GM19025 (cell line): ENCODE measurements around the gene CALN1.
A peak's percentile ranks its signal among the peaks of the same experiment; 100 is the strongest.
"Not testable (repeated sequence)": the region's sequence is repeated elsewhere in the genome, so short reads cannot be mapped to it uniquely, and the experiment has no call there.

Experiments
- ATAC-seq: cut with Tn5 transposase; IDR thresholded peaks from one replicate; pipeline ENCODE4 v1.9.1; 2021; ENCODE audit warnings: mild to moderate bottlenecking, low read depth, moderate library complexity; ENCODE audit not compliant: unreplicated experiment

CALN1 gene

GRCh38 chr7:72412121-72412618, at the start of gene CALN1:
Gene CALN1 (minus strand): TSS chr7:72412338.
- ATAC-seq = not testable (repeated sequence)

GRCh38 chr7:72453471-72453870, 41.3 kb upstream of the CALN1 start:
- ATAC-seq = no peak

- ATAC-seq = no peak
These were observed 35.5 kb upstream of the CALN1 start for GRCh38 chr7:72447465-72448204.

GRCh38 chr7:72446591-72447462, 34.7 kb upstream of the CALN1 start:
- no peak for ATAC-seq

GRCh38 chr7:72446131-72446530, 34.0 kb upstream of the CALN1 start:
- ATAC-seq = no peak

DNA sequence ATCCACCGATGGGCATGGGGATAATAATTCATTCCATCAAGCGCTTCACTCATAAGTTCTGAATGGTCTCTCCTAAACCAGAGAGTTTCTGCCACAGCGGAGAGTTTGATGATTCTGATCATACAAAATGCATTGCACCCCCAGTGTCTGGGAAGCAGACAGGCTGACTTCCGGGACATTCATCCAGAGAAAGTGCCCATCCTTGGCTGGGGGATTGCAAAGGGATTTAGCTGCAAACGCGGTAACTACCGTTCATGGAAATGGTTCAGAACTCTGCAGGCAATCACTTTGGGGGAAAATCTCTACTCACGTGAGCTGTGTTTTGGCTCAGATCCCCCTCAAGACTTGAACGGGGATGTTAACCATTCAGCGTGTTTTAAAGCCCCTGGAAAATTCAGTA, 33.4 kb upstream of the CALN1 start:
- no peak for ATAC-seq

GRCh38 chr7:72445075-72445474, 32.9 kb upstream of the CALN1 start:
- peak; percentile 56 for ATAC-seq

DNA sequence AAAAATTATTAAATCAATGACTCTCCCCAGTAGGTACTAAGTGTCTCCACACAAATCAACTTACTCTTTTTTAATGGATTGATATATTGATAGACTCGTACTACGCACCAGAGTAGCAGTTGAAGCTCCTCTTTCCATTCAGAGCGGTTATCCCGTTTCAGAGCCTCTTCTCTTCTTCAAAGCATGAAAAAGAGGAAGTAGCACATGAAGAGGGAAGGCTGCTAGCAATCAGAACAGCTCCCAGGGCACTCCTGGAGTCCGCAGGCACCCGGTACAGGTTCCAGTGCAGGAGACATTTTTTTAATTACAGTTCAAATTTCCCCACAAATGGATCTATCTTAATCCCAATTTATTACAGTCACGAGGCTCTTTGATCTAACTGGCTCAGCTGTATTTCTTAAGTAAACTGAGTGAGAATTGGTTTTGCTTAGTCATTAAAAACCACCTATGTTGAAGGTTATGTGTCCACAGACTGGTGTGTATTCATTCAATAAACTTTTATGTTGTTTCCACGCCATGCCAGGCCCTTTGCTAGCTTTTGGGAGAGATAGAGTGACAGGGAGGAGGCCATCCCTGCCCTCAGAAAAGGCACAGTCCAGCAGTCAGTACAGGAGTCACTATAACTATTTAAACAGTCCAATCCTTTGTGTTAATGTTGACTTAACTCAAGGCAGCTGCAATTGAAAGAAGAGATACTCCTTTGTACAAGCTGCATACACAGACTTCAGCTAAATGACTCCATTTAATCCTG, 32.1 kb upstream of the CALN1 start:
- no peak for ATAC-seq

DNA sequence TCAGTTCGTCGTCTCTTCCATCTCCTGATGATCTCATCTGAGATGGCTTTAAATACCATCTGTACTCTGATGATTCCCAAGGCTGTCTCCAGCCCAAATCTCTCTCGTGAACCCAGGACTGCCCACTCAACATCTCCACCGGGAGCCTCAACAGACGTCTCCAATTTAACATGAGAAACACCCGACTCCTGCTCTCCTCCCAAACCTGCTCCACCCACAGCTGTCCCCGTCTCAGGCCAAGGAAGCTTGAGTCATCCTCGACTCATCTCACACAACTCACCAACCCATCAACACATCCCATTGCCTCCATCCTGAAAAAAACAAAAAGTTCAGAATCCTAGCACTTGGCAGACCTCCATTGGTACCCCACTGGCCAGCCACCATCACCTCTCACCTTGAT, 29.7 kb upstream of the CALN1 start:
- no peak for ATAC-seq

DNA sequence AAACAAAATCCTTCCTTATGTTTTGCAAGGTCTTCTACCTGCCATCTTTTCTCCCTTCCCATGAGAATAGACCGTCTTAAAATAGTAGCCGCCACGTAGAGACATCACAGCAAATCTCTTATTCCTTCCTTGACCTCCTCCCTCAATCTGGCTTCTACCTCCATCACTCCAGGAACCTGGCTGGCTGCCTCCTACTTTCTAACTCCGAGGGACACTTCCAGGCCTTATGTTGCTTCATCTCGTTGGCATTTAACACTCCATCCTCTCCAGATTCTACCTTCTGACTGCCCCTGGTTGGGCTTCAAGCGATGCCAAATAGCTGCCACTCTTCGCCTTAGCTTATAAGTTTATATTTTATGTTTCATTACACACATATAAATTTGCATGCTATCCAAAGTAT, 26.4 kb upstream of the CALN1 start:
- ATAC-seq = no peak

DNA sequence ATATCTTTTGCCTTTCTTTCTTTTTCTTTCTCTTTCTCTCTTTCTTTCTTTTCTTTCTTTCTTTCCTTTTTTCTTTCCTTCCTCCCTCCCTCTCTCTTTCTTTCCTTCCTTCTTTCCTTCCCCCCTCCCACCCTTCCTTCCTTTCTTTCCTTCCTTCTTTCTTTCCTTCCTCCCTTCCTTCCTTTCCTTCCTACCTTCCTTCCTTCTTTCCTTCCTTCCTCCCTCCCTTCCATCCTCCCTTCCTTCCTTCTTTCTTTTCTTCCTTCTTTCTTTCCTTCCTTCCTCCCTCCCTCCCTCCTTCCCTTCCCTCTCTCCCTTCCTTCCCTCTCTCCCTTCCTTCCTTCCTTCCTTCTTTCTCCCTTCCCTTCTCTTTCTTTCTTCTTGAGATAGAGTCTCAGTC, 25.5 kb upstream of the CALN1 start:
- no peak for ATAC-seq

GRCh38 chr7:72437061-72437585, 25.0 kb upstream of the CALN1 start:
- no peak for ATAC-seq

- ATAC-seq = no peak
These were observed 23.9 kb upstream of the CALN1 start for GRCh38 chr7:72435925-72436480.

- ATAC-seq = no peak
These were observed 23.2 kb upstream of the CALN1 start for GRCh38 chr7:72435366-72435765.

DNA sequence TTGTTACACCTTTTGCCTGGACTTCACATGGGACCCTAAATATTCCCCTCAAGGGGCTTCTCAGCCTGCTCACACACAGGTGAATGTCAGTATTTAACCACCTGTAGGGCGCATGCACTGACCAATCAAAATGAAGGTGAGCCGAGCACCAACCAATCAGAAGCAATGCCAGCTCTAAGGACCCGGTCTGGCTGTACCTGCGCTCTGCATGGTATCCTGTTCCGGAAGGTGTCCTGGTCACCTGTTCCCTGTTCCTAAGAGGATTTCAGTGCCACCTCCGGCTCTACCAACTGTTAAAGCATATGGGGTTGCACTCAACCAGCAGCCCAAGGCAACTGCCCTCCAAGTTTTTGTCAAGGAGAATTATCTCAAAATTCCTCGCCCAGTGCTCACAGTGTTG, 18.4 kb upstream of the CALN1 start:
- ATAC-seq = no peak

GRCh38 chr7:72429316-72429715, 17.2 kb upstream of the CALN1 start:
- no peak for ATAC-seq

- no peak for ATAC-seq
These were observed 4.7 kb upstream of the CALN1 start for GRCh38 chr7:72416846-72417245.

GRCh38 chr7:72415586-72415985, 3.4 kb upstream of the CALN1 start:
- ATAC-seq = no peak

DNA sequence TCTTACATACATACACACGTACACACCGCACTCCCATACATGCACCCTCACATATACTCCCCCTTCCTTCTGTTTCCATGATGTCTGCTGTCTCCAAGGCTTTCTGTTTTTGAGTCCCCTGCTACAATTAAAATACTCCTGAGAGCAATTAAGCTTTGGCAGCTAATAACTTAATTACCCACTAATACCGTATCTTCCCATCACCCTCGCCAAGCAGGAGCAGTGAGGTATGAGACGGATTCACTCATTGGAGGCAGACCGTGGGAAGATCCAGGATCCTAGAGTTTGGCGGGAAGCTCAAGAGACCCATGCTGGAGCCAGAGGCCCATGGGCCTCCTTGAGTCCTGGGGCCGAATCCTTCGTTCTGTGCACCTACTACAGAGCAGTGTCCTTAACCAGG, 1.7 kb upstream of the CALN1 start:
- no peak for ATAC-seq

- ATAC-seq = no peak
These were observed 1.2 kb upstream of the CALN1 start for GRCh38 chr7:72413290-72413689.
